Adrenal gland (tissue), 19 donors: ENCODE data around the gene MAL. TPM values are rescaled to one million over a fixed set of nuclear protein-coding genes. Genes with fewer than 3 reads are reported as not detected.

ENCODE experiments used
- DNase-seq, 7 donors: peaks; one replicate each; pipeline ENCODE4 v3.0.0-alpha.2; 2019 to 2020
- H3K27ac ChIP-seq, 5 donors: fragments of 200-600 bp; sonication (generic) in 4 of 5; 1 replicate in 3 of 5; 2 replicates in 2 of 5; pipeline versions ENCODE4 v1.5.1 to v1.8.0; 2016 to 2020; ENCODE audit warnings: mild to moderate bottlenecking in 1 of 5
- H3K27me3 ChIP-seq: fragments of 200-600 bp; 2 replicates; pipeline ENCODE4 v1.8.0; 2021
- H3K36me3 ChIP-seq, 2 donors: fragments of 200-600 bp; replicated peaks in 1 of 2; 1 replicate in 1 of 2; 2 replicates in 1 of 2; pipeline versions ENCODE4 v1.5.1 to v1.8.0; 2018 to 2022
- H3K4me1 ChIP-seq, 2 donors: fragments of 200-600 bp; replicated peaks in 1 of 2; 1 replicate in 1 of 2; 2 replicates in 1 of 2; pipeline versions ENCODE4 v1.5.1 to v1.8.0; 2018 to 2021
- H3K4me3 ChIP-seq, 4 donors: fragments of 200-600 bp; sonication (generic) in 3 of 4; one replicate each; pipeline ENCODE4 v1.5.1; 2016 to 2018
- H3K9me3 ChIP-seq, 3 donors: fragments of 200-600 bp; sonication (generic) in 1 of 3; replicated peaks in 1 of 3; 1 replicate in 2 of 3; 2 replicates in 1 of 3; pipeline versions ENCODE4 v1.5.1 to v1.8.0; 2016 to 2021
- CTCF ChIP-seq, 6 experiments: fragments of 450-650 bp in 4 of 6; fragments of 200-600 bp in 2 of 6; sonication (generic) in 1 of 6; IDR thresholded peaks; 1 replicate in 5 of 6; 2 replicates in 1 of 6; pipeline versions ENCODE4 v1.5.1 to v1.8.0; 2016 to 2021; ENCODE audit warnings: antibody characterized with exemption in 6 of 6, mild to moderate bottlenecking in 2 of 6, moderate library complexity in 1 of 6
- POLR2A ChIP-seq, 2 donors: fragments of 450-650 bp; IDR thresholded peaks; one replicate each; pipeline ENCODE4 v1.6.1; 2017; ENCODE audit warnings: antibody characterized with exemption in 2 of 2, mild to moderate bottlenecking in 2 of 2, moderate library complexity in 1 of 2
- WGBS, 4 donors: extraction: QIAGEN DNeasy Blood & Tissue Kit in 2 of 4; methylation state at CpG; one replicate each; pipeline versions ENCODE4 v1.1.5 to v1.1.7; 2013 to 2017; 5-methylcytosine and 5-hydroxymethylcytosine counted together
- intact Hi-C, 2 donors: fragments of 100-400 bp; cut with DNase I; formaldehyde crosslinking; loops; one replicate each; pipeline versions ENCODE4 v1.14.1 to v1.15.0; 2022 to 2023
- long read RNA-seq, 10 donors: library from polyadenylated mRNA in 3 of 10; unstranded in 2 of 10; stranded (forward) in 1 of 10; transcript quantifications; one replicate each; pipeline ENCODE4 v2.0.0 and lab custom pipeline, GENCODE V29; 2021 to 2026
- polyA plus RNA-seq, 3 donors: library from polyadenylated mRNA; stranded (reverse); fragments of 200-250 nt in 2 of 3; fragments of 350-450 nt in 1 of 3; fragmentation: Illumina TruSeq in 1 of 3; extraction: RNeasy Lipid Tissue Mini Kit (QIAGEN cat#74804) in 1 of 3; gene quantifications; one replicate each; pipeline ENCODE4 v1.2.3, GENCODE V29; 2013 to 2014
- total RNA-seq, 9 donors: library from RNA; depleted of rRNA in 4 of 9; stranded (reverse); fragments of >200 nt in 4 of 9; fragments of 120-200 nt in 1 of 9; fragmentation: NEBNext Ultra II Directional in 1 of 9; extraction: Animal tissue kit (Norgen Biotek cat#: 25700) in 1 of 9; gene quantifications; one replicate each; pipeline versions ENCODE4 v1.1.0 to v1.2.4, GENCODE V29; 2013 to 2023
- donor health status: healthy with polysubstance abuse.
- donor health status: Bipolar disorder and iron deficiency.
- donor health status: DM: yes; HTN: yes; CAD: no.
- donor health status: DM: no; HTN: no; CAD: no.
- donor health status: DM: no; HTN: no; CAD: no.
- donor health status: DM: yes; HTN: yes; CAD: no.

Gene MAL
- total RNA-seq = under 1 TPM in 5 of 9 donors, not detected in 4; 0.32 to 0.69 (median 0.41) TPM
- polyA plus RNA-seq = 1 to 10 TPM; 1.1 to 4.5 (median 1.2) TPM
- long read RNA-seq, donor 1 = 0 reads
- long read RNA-seq, donor 2 = 0 reads
- long read RNA-seq, donor 3, partial matches to known transcripts = 0 of 1 reads
- long read RNA-seq, donor 3, other reads (novel, unspliced or antisense) = 0 of 1 reads
- long read RNA-seq, donor 4, partial matches to known transcripts = 0 of 1 reads
- long read RNA-seq, donor 4, other reads (novel, unspliced or antisense) = 0 of 1 reads
- long read RNA-seq, donor 5 = 0 reads
- long read RNA-seq, donor 6 = 0 reads
- long read RNA-seq, donor 7 = 0 reads
- long read RNA-seq, donor 8, partial matches to known transcripts = 0 of 1 reads
- long read RNA-seq, donor 8, other reads (novel, unspliced or antisense) = 0 of 1 reads
- long read RNA-seq, donor 9 = 0 reads
- long read RNA-seq, donor 10 = 0 reads

GRCh38 chr2:95025406-95026319 is at the start of gene MAL:
Gene MAL (plus strand): TSS chr2:95025708. CDS start chr2:95025793, 85 bp downstream.
- WGBS, 4 donors = 1 to 5% (median 1%) methylated on average over 20 to 81 of the region's 81 CpGs
- Histone ChIP-seq H3K4me1 (peaks cover 0 to 5% of the 10 kb centered on the region in 2 donors), H3K9me3 (no peaks in the 10 kb centered on the region), H3K27ac (no peak within 1 kb of the TSS), H3K36me3 (no peaks in the 10 kb centered on the region), H3K27me3 (peaks cover 51% of the 10 kb centered on the region), H3K4me3 (peak within 1 kb of the TSS in 1 of 4 donors; percentile 11)
- intact Hi-C loops = loop anchor here in 1 of 2 donors (10.0 kb wide), 1 partner anchor 79 kb away; no protein-coding TSS in a partner anchor
- DNase-seq = no peak
- TF ChIP-seq CTCF (IDR thresholded peaks at IDR 0.05) = no peak
- no peak for TF ChIP-seq POLR2A (IDR thresholded peaks at IDR 0.05)

- TF ChIP-seq CTCF (IDR thresholded peaks at IDR 0.05) (no peak), POLR2A (IDR thresholded peaks at IDR 0.05) (no peak)
- intact Hi-C loops = no loop called here
- Histone ChIP-seq H3K9me3 (no peaks in the 10 kb centered on the region), H3K36me3 (no peaks in the 10 kb centered on the region), H3K27ac (no peak overlapping the region), H3K4me1 (no peaks in the 10 kb centered on the region), H3K27me3 (peaks cover 10% of the 10 kb centered on the region), H3K4me3 (no peak overlapping the region)
- 72 to 81% (median 73%) methylated on average over 4 of the region's 4 CpGs for WGBS, 4 donors
- DNase-seq = no peak
Observed at GRCh38 chr2:94977826-94978225, 47.7 kb upstream of the MAL start.

GRCh38 chr2:94978917-94979316 is 46.6 kb upstream of the MAL start:
- Histone ChIP-seq H3K4me1 (no peaks in the 10 kb centered on the region), H3K27ac (no peak overlapping the region), H3K9me3 (no peaks in the 10 kb centered on the region), H3K36me3 (no peaks in the 10 kb centered on the region), H3K27me3 (peaks cover 12% of the 10 kb centered on the region), H3K4me3 (no peak overlapping the region)
- WGBS, 4 donors = 74 to 84% (median 79%) methylated on average over 3 of the region's 3 CpGs
- DNase-seq = no peak
- intact Hi-C loops = no loop called here
- no peak for TF ChIP-seq POLR2A (IDR thresholded peaks at IDR 0.05)
- no peak for TF ChIP-seq CTCF (IDR thresholded peaks at IDR 0.05)
